Brain microvascular endothelial cell (primary cell): ENCODE measurements around the gene KRT7.

ENCODE experiments used
- DNase-seq: peaks from one replicate; pipeline ENCODE4 v3.0.0-alpha.2; 2020
- H3K27ac ChIP-seq: fragments of 250-450 bp; sonication (Bioruptor Pico); 2 replicates; pipeline ENCODE4 v1.5.1; 2020; ENCODE audit warnings: mild to moderate bottlenecking, moderate library complexity
- H3K27me3 ChIP-seq: fragments of 250-450 bp; sonication (Bioruptor Pico); replicated peaks from 2 replicates; pipeline ENCODE4 v1.5.1; 2020; ENCODE audit warnings: mild to moderate bottlenecking
- H3K36me3 ChIP-seq: fragments of 250-450 bp; sonication (Bioruptor Pico); replicated peaks from 2 replicates; pipeline ENCODE4 v1.5.1; 2020; ENCODE audit warnings: mild to moderate bottlenecking
- H3K4me3 ChIP-seq: 2 replicates; pipeline ENCODE4 v1.5.1; 2011; ENCODE audit warnings: low read depth, mild to moderate bottlenecking, control low read depth, low read length, moderate library complexity
- CTCF ChIP-seq: IDR thresholded peaks from 2 replicates; pipeline ENCODE4 v1.5.1; 2011; ENCODE audit warnings: low read depth, mild to moderate bottlenecking, moderate library complexity, low read length, control low read depth, inconsistent platforms; ENCODE audit errors: missing control alignments
- in situ Hi-C: cut with HindIII; loops from 2 replicates; pipeline ENCODE4 v1.10.0; 2017; ENCODE audit warnings: low sequenced_read_pairs, low pct_ligation_motif_present

KRT7 gene

GRCh38 chr12:52223406-52224039 lies 9.5 kb upstream of the KRT7 start:
- H3K27ac ChIP-seq, result peak overlapping the region; percentile 76
- H3K4me3 ChIP-seq, result no peak overlapping the region
- peak; percentile 60 for DNase-seq
- in situ Hi-C loops, result no loop called here
- H3K27me3 ChIP-seq, result no peaks in the 10 kb centered on the region
- no peaks in the 10 kb centered on the region for H3K36me3 ChIP-seq
- no peak for TF ChIP-seq CTCF

GRCh38 chr12:52224151-52224550 lies 8.9 kb upstream of the KRT7 start:
- in situ Hi-C loops, result no loop called here
- Histone ChIP-seq H3K27me3 (no peaks in the 10 kb centered on the region), H3K4me3 (no peak overlapping the region), H3K36me3 (no peaks in the 10 kb centered on the region), H3K27ac (peak overlapping the region; percentile 76)
- TF ChIP-seq CTCF, result no peak
- DNase-seq, result no peak

GRCh38 chr12:52225752-52226151 lies 7.3 kb upstream of the KRT7 start:
- H3K27me3 ChIP-seq, result no peaks in the 10 kb centered on the region
- no peak for DNase-seq
- H3K27ac ChIP-seq, result no peak overlapping the region
- in situ Hi-C loops, result no loop called here
- no peak for TF ChIP-seq CTCF
- H3K4me3 ChIP-seq, result no peak overlapping the region
- H3K36me3 ChIP-seq, result no peaks in the 10 kb centered on the region

GRCh38 chr12:52226446-52226845 lies 6.6 kb upstream of the KRT7 start:
- peak overlapping the region; percentile 8 for H3K27ac ChIP-seq
- no peaks in the 10 kb centered on the region for H3K27me3 ChIP-seq
- in situ Hi-C loops, result no loop called here
- no peak overlapping the region for H3K4me3 ChIP-seq
- no peak for TF ChIP-seq CTCF
- DNase-seq, result no peak
- no peaks in the 10 kb centered on the region for H3K36me3 ChIP-seq

GRCh38 chr12:52227606-52228166 lies 5.4 kb upstream of the KRT7 start:
- DNase-seq, result no peak
- in situ Hi-C loops, result no loop called here
- no peaks in the 10 kb centered on the region for H3K27me3 ChIP-seq

More at GRCh38 chr12:52227606-52228166, 5.4 kb upstream of the KRT7 start:
- H3K4me3 ChIP-seq, result no peak overlapping the region
- no peak for TF ChIP-seq CTCF
- H3K27ac ChIP-seq, result no peak overlapping the region
- H3K36me3 ChIP-seq, result no peaks in the 10 kb centered on the region
